BLaER1 treated with 17β-estradiol and CSF1 and Interleukin-3, amounts not matched to agents 10 nM and 100 nM (cell line): ENCODE results near the gene PSEN1.

Experiments used
- H3K27ac ChIP-seq, 11 experiments: shearing (Covaris generic); formaldehyde crosslinking; 2 replicates each; pipeline ENCODE4 v1.8.1; 2022
- H3K27me3 ChIP-seq, 11 experiments: shearing (Covaris generic); formaldehyde crosslinking; 2 replicates each; pipeline ENCODE4 v1.8.1; 2022
- H3K36me3 ChIP-seq, 11 experiments: shearing (Covaris generic); formaldehyde crosslinking; 2 replicates each; pipeline ENCODE4 v1.8.1; 2022
- H3K4me1 ChIP-seq, 10 experiments: shearing (Covaris generic); formaldehyde crosslinking; 2 replicates each; pipeline ENCODE4 v1.8.1; 2022
- H3K4me2 ChIP-seq, 11 experiments: shearing (Covaris generic); formaldehyde crosslinking; 2 replicates each; pipeline ENCODE4 v1.8.1; 2022
- H3K4me3 ChIP-seq, 10 experiments: shearing (Covaris generic); formaldehyde crosslinking; 2 replicates each; pipeline ENCODE4 v1.8.1; 2022
- H3K9ac ChIP-seq, 11 experiments: shearing (Covaris generic); formaldehyde crosslinking; 2 replicates each; pipeline ENCODE4 v1.8.1; 2022
- H3K9me3 ChIP-seq, 11 experiments: shearing (Covaris generic); formaldehyde crosslinking; replicated peaks in 1 of 11; 2 replicates each; pipeline ENCODE4 v1.8.1; 2022
- H4K20me1 ChIP-seq, 11 experiments: shearing (Covaris generic); formaldehyde crosslinking; 2 replicates each; pipeline ENCODE4 v1.8.1; 2022
- Cebpa-rat ChIP-seq, 11 experiments: shearing (Covaris generic); IDR thresholded peaks; 2 replicates each; pipeline ENCODE4 v1.8.1; 2022

PSEN1 gene

DNA sequence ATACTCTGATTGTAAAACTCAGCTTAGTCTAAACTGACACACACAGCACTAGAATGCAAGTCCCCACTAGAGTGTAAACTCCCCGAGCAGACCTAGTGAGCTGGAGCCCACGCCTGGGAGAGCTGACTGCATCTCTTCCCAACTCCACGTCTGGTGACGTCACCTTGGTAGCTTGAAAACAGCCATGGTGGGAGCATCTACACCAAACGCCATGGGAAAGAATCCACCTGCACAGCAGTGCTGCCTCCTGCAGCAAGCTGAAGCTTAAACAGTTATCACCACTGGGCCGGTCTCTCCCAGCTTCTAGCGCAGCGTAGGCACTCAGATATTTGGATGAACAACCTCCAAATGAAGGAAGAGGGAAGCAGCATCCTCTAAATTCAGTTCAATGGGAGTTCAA is 96.7 kb downstream of the PSEN1 start:
- Histone ChIP-seq H3K27me3 (peaks cover 53 to 64% (median 61%) of the 10 kb centered on the region in 11 experiments), H3K4me3 (no peak overlapping the region), H3K9ac (no peak overlapping the region), H4K20me1 (peaks cover 0 to 50% (median 18%) of the 10 kb centered on the region in 11 experiments; a peak in 18 of 22 replicates), H3K36me3 (peaks cover 0 to 12% (median 8%) of the 10 kb centered on the region in 11 experiments; a peak in 8 of 22 replicates), H3K4me1 (peaks cover 23 to 37% (median 26%) of the 10 kb centered on the region in 10 experiments), H3K4me2 (no peak overlapping the region), H3K9me3 (no peaks in the 10 kb centered on the region), H3K27ac (no peak overlapping the region)
- no peak for TF ChIP-seq Cebpa-rat (IDR thresholded peaks at IDR 0.05)

DNA sequence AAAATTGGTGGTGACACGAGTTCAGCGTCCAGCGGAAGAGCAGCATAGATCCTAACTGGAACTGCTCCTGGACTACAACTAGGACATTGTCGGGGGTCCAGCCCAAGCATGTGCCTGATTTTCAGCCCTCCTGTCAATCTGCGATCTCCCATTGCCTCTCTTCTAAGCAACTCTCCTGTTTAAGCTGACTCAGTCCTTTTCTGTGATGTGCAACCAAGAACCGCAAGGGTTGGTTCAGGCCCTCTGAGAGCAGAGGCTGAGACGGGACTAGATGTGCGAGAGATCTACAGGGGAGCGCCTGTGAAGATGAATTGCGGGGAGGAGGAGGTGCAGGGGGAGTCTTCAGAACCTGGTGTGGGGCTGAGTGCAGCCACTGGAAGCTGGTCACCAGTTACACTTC is 97.3 kb downstream of the PSEN1 start:
- no peak overlapping the region for H3K27ac ChIP-seq
- peaks cover 0 to 6% (median 5%) of the 10 kb centered on the region in 11 experiments; a peak in 5 of 22 replicates for H3K36me3 ChIP-seq
- no peaks in the 10 kb centered on the region for H3K9me3 ChIP-seq
- H3K4me2 ChIP-seq: no peak overlapping the region
- no peak overlapping the region for H3K4me3 ChIP-seq
- H3K27me3 ChIP-seq: peaks cover 59 to 70% (median 66%) of the 10 kb centered on the region in 11 experiments
- TF ChIP-seq Cebpa-rat (IDR thresholded peaks at IDR 0.05): no peak
- H3K9ac ChIP-seq: no peak overlapping the region
- peaks cover 26 to 37% (median 32%) of the 10 kb centered on the region in 10 experiments for H3K4me1 ChIP-seq
- peaks cover 0 to 54% (median 24%) of the 10 kb centered on the region in 11 experiments; a peak in 16 of 22 replicates for H4K20me1 ChIP-seq

DNA sequence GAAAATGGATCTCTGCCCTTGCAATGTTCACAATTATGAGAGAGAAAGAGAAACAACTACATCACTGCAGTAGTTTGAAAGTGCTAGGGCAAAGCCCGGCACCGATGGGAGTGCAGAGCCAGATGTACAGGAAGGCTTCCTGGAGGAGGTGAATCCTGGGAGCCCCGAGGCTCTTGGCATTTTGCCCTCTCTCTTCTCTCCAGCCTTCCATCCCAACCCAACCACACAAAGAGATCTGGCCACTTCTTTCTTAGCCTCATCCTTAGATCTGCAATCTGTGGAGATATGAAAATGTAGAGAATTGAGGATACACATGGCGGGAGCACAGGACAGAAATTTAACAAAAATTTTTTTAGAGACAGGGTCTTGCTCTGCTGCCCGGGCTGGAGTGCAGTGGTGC is 97.7 kb downstream of the PSEN1 start:
- Histone ChIP-seq H3K27me3 (peaks cover 63 to 74% (median 71%) of the 10 kb centered on the region in 11 experiments), H3K36me3 (peaks cover 0 to 2% (median under 1%) of the 10 kb centered on the region in 11 experiments; a peak in 4 of 22 replicates), H3K4me2 (no peak overlapping the region), H3K4me1 (peaks cover 30 to 40% (median 35%) of the 10 kb centered on the region in 10 experiments), H3K9ac (no peak overlapping the region), H3K27ac (no peak overlapping the region), H4K20me1 (peaks cover 0 to 56% (median 29%) of the 10 kb centered on the region in 11 experiments; a peak in 17 of 22 replicates), H3K9me3 (no peaks in the 10 kb centered on the region), H3K4me3 (no peak overlapping the region)
- no peak for TF ChIP-seq Cebpa-rat (IDR thresholded peaks at IDR 0.05)

DNA sequence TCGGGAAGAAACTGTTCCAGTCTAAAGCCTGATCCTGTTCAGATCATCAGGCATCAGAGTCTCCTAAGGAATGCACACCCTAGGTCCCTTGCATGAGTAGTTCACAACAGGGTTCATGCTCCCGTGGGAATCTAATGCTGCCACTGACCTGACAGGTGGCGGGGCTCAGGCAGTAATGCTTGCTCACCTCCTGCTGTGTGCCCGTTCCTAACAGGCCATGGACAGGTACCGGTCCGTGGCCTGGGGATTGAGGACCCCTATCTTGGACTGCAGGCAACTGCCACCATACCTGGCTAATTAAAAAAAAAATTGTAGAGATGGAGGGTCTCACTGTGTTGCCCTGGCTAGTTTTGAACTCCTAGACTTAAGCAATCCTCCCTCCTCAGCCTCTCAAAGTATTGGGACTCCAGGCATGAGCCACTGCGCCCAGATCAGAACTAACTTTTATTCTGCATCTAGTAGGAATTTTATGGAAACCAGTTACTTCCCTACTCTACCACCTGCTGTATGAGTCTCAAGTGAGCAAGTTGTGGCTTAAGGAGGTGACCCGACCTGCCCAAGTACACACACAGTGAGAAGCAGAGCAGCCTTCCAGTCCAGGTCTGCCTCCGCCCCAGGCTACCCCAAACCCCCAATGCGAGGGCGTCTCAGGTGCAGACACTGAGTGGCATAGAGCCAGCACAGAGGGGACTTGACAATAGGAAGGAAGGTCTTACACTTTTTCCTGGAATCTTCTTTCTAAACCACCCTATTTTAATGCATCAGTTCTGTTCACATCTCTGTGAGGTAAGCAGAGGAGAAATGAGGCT is 98.5 kb downstream of the PSEN1 start:
- no peaks in the 10 kb centered on the region for H3K9me3 ChIP-seq
- H3K4me2 ChIP-seq: peak overlapping the region in 3 of 11 experiments; percentile 19 to 35 (median 34); a peak in 5 of 22 replicates
- peaks cover 71 to 82% (median 79%) of the 10 kb centered on the region in 11 experiments for H3K27me3 ChIP-seq
- H3K4me3 ChIP-seq: no peak overlapping the region
- peaks cover 38 to 48% (median 43%) of the 10 kb centered on the region in 10 experiments for H3K4me1 ChIP-seq
- H4K20me1 ChIP-seq: peaks cover 0 to 63% (median 36%) of the 10 kb centered on the region in 11 experiments; a peak in 18 of 22 replicates
- no peak for TF ChIP-seq Cebpa-rat (IDR thresholded peaks at IDR 0.05)
- no peaks in the 10 kb centered on the region for H3K36me3 ChIP-seq
- H3K27ac ChIP-seq: no peak overlapping the region
- no peak overlapping the region for H3K9ac ChIP-seq

GRCh38 chr14:73235531-73236155 is 99.3 kb downstream of the PSEN1 start:
- Histone ChIP-seq H4K20me1 (peaks cover 0 to 66% (median 44%) of the 10 kb centered on the region in 11 experiments; a peak in 18 of 22 replicates), H3K9ac (no peak overlapping the region), H3K9me3 (no peaks in the 10 kb centered on the region), H3K27ac (no peak overlapping the region), H3K27me3 (peaks cover 79 to 91% (median 87%) of the 10 kb centered on the region in 11 experiments), H3K36me3 (no peaks in the 10 kb centered on the region), H3K4me2 (peak overlapping the region in 6 of 11 experiments; percentile 1 to 35 (median 26); a peak in 6 of 22 replicates), H3K4me1 (peaks cover 46 to 56% (median 51%) of the 10 kb centered on the region in 10 experiments), H3K4me3 (no peak overlapping the region)
- TF ChIP-seq Cebpa-rat (IDR thresholded peaks at IDR 0.05): no peak

- Histone ChIP-seq H3K4me2 (peak overlapping the region in 2 of 11 experiments; percentile 95 to 96; a peak in 2 of 22 replicates), H3K27ac (no peak overlapping the region), H3K9me3 (no peaks in the 10 kb centered on the region), H3K36me3 (no peaks in the 10 kb centered on the region), H3K27me3 (peaks cover 85 to 96% (median 92%) of the 10 kb centered on the region in 11 experiments), H3K4me3 (no peak overlapping the region), H4K20me1 (peaks cover 0 to 66% (median 44%) of the 10 kb centered on the region in 11 experiments; a peak in 18 of 22 replicates), H3K9ac (no peak overlapping the region), H3K4me1 (peaks cover 52 to 61% (median 56%) of the 10 kb centered on the region in 10 experiments)
- no peak for TF ChIP-seq Cebpa-rat (IDR thresholded peaks at IDR 0.05)
Measured at GRCh38 chr14:73236157-73236556, 99.8 kb downstream of the PSEN1 start.

DNA sequence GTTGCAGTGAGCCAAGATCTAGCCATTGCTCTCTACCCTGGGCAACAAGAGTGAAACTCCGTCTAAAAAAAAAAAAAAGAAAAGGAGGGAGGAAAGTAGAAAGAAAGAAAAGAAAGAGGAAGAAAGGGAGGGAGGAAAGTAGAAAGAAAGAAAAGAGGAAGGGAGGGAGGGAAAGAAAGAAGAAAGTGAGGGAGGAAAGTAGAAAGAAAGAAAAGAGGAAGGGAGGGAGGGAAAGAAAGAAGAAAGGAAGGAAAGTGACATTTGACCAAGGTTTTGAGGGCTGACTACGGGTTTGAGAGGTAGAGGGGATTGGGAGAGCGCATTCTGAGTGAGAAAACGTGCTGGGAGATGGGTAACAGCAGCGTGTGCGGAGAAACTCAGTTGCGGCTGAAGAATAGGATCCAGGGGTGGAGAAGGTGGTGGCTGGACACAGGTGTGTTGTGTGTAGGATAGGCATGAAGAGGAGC is 100.5 kb downstream of the PSEN1 start:
- H3K4me1 ChIP-seq: peaks cover 58 to 67% (median 63%) of the 10 kb centered on the region in 10 experiments
- no peak overlapping the region for H3K27ac ChIP-seq
- TF ChIP-seq Cebpa-rat (IDR thresholded peaks at IDR 0.05): no peak
- H3K36me3 ChIP-seq: no peaks in the 10 kb centered on the region
- H3K9me3 ChIP-seq: no peaks in the 10 kb centered on the region
- H3K4me2 ChIP-seq: peak overlapping the region; percentile 72 to 98 (median 92); a peak in 20 of 22 replicates
- H4K20me1 ChIP-seq: peaks cover 0 to 66% (median 44%) of the 10 kb centered on the region in 11 experiments; a peak in 18 of 22 replicates
- H3K9ac ChIP-seq: no peak overlapping the region
- H3K27me3 ChIP-seq: peaks cover 88 to 100% (median 99%) of the 10 kb centered on the region in 11 experiments
- H3K4me3 ChIP-seq: peak overlapping the region in 5 of 10 experiments; percentile 32 to 59 (median 53); a peak in 8 of 20 replicates

DNA sequence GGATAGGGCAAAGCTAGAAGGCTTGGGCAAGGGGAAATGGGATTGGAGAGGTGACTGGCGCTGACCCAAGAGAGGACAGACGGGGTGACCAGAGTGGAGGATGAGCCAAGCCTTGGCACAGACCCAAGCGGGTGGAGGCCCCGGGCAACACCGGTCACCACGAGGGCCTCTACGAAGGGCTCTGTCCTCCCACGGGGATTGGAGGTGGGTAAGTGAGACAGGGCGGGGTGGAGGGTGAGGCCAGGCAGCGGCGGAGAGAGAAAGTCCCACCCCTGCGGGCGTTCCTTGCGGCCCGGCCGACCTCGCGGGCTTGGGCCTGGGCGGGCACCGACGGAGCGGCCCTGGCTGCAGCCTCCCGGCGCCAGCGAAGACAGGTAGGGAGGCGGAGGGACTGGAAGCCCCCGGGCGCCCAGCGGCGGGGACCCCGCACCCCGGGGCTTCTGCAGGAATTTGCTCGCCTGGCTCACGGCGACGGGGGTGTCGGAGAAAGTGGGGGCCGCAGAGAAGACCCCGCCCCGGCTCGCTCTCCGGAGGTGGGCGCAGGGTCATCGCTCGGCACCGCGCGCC is 101.0 kb downstream of the PSEN1 start, which contains the start of gene PAPLN:
Gene PAPLN, plus strand, starts transcription at position 288 of the 567 bp plus-strand sequence. CDS start 2,273 bp downstream, outside the sequence.
- no peak within 1 kb of the TSS for H3K27ac ChIP-seq
- H3K9ac ChIP-seq: peak within 1 kb of the TSS in 8 of 11 experiments; percentile 15 to 58 (median 40); a peak in 11 of 22 replicates
- H3K4me1 ChIP-seq: peaks cover 63 to 73% (median 68%) of the 10 kb centered on the region in 10 experiments
- H3K27me3 ChIP-seq: peaks cover 85 to 100% (median 100%) of the 10 kb centered on the region in 11 experiments
- H3K4me3 ChIP-seq: peak within 1 kb of the TSS; percentile 32 to 67 (median 50)
- peak within 1 kb of the TSS; percentile 72 to 98 (median 92) for H3K4me2 ChIP-seq
- no peaks in the 10 kb centered on the region for H3K36me3 ChIP-seq
- no peaks in the 10 kb centered on the region for H3K9me3 ChIP-seq
- TF ChIP-seq Cebpa-rat (IDR thresholded peaks at IDR 0.05): no peak
- H4K20me1 ChIP-seq: peaks cover 0 to 62% (median 44%) of the 10 kb centered on the region in 11 experiments; a peak in 18 of 22 replicates
